Amygdala (tissue), 56 donors: ENCODE measurements around the gene CFAP69.

Experiments used
- DNase-seq, 56 donors: peaks; one replicate each; lab custom pipeline; 2025; lab: John Stamatoyannopoulos, UW

Gene CFAP69, protein sequence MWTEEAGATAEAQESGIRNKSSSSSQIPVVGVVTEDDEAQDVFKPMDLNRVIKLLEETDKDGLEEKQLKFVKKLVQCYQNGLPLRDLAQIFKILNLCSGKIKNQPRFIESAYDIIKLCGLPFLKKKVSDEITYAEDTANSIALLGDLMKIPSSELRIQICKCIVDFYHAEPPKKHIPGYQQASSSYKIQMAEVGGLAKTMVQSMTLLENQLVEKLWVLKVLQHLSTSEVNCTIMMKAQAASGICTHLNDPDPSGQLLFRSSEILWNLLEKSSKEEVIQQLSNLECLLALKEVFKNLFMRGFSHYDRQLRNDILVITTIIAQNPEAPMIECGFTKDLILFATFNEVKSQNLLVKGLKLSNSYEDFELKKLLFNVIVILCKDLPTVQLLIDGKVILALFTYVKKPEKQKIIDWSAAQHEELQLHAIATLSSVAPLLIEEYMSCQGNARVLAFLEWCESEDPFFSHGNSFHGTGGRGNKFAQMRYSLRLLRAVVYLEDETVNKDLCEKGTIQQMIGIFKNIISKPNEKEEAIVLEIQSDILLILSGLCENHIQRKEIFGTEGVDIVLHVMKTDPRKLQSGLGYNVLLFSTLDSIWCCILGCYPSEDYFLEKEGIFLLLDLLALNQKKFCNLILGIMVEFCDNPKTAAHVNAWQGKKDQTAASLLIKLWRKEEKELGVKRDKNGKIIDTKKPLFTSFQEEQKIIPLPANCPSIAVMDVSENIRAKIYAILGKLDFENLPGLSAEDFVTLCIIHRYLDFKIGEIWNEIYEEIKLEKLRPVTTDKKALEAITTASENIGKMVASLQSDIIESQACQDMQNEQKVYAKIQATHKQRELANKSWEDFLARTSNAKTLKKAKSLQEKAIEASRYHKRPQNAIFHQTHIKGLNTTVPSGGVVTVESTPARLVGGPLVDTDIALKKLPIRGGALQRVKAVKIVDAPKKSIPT

DNA sequence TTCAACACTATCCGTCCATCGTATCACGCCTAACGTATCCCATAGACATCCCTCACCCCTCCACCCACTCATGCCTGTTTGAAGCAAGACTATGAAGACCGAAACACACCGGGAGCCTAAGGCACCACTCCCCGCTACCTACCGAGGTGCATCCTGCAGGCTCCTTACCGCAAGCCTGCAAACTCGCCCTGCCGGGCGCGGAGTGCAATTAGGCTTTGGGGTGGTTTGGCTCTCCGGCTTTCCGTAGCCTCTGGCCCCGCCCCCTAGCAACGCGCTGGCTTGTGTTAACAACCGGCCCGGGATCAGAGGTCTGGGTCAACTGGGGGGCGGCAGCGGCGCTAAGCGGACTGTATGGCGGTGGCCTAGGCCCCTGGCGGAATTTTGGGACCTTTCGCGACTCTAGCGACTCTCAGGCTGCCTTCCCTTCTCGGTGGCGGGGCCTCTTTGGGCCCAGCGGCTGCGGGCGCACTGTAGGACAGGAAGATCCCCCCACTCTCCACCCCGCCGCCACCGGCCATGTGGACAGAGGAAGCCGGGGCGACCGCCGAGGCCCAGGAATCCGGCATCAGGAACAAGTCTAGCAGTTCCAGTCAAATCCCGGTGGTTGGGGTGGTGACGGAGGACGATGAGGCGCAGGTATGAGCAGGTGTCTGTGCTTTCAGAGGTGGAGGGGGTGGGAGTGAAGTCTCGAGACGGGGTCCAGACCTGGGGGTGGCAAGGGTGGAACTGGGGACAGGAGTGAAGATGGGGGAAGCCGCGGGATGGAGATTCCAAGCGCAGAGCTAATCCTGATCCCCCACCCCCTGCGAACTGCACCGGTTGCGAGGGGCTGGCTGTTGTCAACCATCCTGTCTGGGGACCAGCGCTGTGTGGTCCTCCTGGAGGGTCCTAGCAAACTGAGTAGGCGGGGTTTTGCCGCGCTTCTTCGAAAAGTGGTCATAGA, at the start of gene CFAP69:
Gene CFAP69 (plus strand): TSS at position 266 of the 943 bp plus-strand sequence. CDS start 251 bp downstream, at position 517.
- DNase-seq, result peak; percentile 39 to 90 (median 78)

DNA sequence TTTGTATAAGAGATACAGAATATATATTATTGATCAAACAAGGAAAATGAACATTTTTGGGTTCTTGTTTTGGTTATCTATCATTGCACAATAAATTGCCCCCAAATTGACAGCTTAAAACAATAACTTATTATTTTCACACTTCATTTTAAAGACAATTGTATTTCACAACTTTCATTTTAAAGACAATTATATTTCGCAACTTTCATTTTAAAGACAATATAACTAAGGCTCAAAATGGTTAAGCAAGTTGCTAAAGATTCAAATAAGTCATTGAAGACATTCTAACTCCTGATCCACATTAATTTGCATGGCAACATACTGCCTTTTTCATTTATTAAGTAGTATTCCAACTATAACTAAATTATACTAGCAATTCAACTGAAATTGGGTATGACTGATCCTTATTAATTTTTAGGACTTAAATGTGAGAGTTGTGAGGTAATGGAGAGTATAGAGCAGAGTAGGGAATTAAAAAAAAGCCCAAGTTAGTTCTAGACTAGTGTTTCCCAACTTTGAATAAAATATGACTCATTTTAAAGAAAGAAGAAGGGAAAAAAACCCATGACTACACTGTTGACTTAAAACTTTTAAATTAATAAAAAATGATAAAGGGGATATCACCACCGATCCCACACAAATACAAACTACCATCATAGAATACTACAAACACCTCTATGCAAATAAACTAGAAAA, 43.3 kb upstream of the CFAP69 start:
- no peak for DNase-seq

DNA sequence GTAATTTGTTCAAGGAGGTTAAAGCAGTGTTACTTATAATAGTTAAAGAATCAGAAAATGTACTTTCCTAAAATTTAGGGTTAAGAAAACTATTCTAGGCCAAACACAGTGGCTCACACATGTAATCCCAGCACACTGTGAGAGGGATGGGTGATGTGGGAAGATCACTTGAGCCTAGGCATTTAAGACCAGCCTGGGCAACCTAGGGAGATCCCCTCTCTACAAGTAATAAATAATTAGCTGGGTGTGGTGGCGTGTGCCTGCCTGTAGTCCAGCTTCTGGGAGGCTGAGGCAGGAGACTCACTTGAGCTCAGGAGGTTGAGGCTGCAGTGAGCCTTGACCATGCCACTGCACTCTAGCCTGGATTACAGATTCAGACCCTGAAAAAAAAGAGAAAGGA, 37.0 kb upstream of the CFAP69 start:
- no peak for DNase-seq

DNA sequence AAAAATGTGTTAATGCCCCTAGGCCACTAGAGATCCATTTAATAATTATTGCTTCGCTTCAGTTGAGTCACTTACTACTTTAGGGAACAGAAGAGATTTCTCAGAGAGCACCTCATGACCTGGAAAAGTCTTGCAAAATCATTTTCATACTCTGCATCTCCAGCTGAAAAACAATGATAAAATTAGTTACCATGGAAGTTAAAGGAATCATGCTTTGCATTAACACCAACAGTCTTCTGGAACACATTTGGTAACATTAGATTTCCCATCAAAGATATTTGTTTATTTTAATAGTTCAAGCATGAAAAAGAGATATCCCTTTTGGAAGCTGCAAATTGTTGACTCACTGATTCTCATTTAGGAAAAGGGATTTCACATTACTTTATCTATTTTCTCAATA, 35.2 kb upstream of the CFAP69 start:
- no peak for DNase-seq

DNA sequence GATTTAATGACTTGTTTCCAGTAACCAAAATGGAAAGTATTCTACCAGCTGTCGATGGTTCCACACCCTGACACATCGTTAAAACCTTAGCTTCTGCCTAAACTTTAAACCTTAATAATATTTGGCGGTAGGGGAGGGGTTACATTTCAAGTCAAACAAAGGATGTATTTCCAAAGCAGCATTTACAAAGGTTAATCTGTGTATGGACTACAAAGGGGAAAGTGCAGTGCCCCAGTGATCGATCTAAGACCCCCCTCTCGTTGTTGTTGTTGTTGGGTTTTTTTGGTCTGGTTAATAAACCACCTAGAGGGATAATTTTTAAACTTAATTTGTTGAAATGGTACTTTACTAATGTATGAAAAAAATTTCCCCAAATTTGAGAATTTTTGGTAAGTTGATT, 34.5 kb upstream of the CFAP69 start:
- DNase-seq, result no peak

DNA sequence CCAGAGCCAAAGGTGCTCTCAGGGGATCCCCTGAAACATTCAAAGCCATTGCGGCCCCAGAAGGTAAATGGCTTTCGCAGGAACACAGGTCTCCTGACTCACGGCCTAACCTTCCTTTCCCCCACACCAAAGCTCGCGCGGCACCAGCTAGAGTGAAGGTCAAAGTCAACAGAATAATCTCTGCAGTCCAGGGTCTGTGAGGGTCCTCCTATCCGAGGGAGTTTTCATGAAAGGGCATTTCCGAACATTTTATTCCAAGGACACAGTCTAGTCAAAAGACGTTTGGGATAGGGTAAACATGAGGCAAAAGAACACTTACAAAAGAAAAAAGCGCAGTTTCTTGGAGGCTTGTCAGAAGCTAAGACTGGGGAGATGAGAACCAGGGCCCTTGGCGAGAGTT, 34.0 kb upstream of the CFAP69 start:
- peak in 4 of 56 donors; percentile 4 to 36 (median 7) for DNase-seq

DNA sequence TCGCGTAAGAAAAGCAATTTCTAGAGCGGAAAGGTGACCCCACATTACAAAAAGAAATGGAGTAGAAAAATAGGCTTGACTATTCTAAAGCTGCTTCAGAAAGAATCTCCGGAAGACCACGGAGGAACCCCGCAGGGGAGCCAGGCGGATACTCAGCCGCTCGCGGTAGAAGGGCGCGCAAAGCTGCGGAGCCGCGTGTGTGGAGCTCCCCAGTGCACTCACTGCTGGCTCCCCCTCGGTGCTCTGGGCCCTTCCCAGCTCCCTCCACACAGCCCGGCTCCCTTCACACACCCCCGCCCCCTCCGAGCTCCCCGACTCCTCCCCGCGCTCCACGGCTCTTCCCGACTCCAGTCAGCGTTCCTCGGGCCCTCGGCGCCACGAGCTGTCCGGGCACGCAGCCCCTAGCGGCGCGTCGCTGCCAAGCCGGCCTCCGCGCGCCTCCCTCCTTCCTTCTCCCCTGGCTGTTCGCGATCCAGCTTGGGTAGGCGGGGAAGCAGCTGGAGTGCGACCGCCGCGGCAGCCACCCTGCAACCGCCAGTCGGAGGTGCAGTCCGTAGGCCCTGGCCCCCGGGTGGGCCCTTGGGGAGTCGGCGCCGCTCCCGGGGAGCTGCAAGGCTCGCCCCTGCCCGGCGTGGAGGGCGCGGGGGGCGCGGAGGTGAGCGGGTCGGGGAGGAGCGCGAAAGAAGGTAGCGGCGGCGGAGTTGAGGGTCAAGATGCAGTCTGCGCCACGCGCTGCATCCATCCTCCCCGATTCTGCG, 33.4 kb upstream of the CFAP69 start, which contains the start of gene STEAP2:
Gene STEAP2 (plus strand): TSS at position 350 of the 758 bp plus-strand sequence. CDS start 13,343 bp downstream, outside the sequence.
- DNase-seq, result peak in 53 of 56 donors; percentile 5 to 84 (median 66)

DNA sequence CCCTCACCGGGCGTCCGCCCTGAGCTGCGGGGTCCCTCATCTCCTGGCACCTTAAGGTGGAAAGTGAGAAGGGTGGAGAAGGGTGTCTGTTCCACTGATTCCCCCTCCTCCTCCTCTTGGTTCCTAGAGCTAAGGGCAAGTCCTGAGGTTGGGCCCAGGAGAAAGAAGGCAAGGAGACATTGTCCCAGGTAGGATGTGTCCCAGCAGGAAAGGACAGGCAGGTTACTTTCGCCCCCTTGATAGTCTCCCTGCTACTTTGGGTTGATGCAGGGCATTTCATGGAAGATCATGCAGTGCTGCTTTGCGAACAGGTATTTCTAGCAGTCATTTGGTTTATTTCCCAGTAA, 32.9 kb upstream of the CFAP69 start:
- peak in 6 of 56 donors; percentile 25 to 63 (median 46) for DNase-seq

DNA sequence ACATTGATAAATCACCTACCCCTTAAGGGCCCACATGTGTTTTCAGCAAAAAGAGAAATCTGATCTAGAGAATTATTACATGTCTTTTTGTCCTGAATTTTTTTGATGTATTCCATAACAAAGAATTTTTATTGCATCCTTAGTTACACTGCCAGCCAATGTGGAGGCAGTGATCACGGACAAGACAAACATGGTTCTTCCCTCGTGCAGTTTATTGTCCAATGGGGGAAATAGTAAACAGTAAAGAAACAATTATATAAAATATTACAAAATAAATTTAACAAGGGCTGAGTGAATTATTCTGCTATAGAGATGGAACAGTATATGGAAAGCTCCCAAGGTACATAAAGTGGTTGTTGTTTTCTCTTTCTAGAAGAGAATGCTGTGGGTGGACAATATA, 31.5 kb upstream of the CFAP69 start:
- DNase-seq, result no peak

DNA sequence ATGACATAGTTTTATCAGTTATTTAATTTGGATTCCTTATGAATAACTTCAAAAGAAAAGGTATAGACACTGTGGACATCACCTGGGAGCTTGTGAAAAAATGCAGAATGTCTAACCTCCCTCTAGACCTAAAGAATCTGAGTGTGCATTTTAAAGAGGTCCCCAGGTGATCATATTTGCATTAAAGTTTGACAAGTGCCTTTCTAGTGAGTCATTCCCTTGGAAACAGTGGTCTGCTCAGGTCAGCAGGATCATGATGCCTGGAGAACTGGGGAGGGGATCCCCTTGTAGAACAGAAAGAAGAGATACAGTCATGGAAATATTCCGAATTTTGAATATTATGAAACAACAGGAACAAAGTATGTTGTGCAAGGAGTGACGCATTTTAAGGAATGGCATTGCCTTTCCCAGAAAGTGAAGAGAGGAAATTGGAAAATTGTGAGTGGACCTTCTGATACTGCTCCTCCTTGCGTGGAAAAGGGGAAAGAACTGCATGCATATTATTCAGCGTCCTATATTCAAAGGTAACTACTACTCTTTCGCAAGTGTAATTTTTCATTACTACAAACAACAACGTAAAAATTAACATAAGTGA, 28.8 kb upstream of the CFAP69 start:
- no peak for DNase-seq

DNA sequence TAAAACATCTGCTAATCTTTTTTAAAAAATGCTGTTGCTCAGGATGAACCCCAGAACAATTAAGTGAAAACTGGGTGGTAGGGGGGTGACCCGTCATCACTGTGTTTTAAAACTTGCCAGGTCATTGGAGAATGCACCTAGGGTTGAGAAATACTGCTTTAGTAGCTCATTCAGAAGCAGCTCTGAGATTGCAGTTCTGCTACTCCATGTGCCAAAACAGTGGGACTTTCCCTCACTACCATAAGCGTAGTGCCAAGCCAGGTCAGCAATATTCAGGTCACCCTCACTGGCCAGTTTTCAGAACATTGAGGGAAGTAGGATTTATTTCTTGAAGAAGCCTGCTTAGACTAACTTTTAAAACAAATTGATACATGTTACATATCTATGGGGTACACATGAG, 28.2 kb upstream of the CFAP69 start:
- no peak for DNase-seq

DNA sequence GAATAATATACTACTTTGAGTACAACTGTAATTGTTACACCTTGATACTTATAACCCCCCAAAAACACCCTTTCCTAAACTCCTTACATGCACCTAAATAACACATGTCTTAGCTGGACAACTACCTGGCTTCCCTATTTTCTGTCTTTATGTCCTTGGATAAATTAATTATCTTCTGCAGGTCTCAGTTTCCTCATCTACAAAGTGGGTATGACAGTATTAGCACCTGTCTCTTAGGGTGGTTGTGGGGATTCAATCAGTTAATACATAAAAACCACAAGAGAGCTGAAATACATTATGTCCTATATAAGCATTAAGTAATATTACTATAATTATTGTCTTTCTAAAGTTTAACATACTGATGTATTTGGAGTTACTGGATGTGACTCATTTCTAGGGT, 22.6 kb upstream of the CFAP69 start:
- no peak for DNase-seq

DNA sequence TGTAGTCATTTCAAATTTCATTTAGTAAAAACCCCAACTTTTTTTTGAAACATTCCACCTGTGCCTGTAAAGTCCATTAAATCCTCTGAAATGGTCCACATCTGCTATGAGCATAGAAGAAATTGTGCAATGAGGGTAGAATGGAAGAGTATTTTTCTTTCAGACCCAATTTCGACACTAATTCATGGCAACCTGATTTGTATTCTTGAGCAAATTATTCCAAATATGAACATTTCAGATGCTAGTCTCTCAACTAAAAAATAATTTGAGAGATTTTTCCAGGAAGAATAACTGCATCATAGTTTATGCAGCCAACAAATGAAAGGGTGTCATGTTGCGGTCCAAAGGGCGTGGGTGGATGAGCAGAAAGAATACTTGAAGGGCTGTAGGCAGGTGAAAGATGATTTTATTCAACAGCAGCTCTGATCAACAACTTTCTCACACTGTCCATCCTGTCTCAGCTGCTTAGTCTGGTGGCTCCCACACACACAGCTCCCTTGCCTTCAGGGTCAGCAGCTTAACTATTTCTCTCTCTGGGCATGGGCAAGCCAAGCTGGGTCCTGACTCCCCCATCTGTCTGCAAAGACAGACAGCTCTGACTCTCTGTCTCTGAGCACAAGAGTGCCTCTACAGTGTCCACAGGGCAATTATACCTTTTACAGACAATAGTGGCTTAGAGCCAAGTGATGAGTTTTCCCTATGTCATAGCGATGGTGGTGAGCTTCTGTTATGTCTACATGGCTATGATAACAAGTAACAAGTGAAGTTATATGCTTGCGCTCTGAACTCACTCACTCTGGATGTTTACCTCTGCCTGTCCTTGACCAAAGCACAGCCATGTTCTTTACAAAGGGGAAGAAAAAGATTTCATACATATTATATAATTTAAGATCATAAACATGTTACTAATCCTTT, 21.9 kb upstream of the CFAP69 start:
- DNase-seq, result no peak

DNA sequence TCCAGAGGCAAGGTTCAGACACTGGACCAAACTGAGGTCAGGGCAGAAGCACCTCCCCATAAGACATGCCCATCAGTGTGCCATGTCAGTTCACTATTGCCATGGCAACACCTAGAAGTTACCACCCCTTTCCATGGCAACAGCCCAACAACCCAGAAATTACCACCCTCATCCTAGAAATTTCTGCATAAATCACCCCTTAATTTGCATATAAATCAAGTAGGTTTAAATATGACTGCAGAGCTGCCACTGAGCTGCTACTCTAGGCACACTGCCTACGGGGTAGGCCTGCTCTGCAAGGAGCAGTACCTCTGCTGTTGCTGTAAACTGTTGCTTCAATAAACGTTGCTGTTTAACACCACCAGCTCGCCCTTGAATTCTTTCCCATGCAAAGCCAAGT, 20.8 kb upstream of the CFAP69 start:
- peak in 1 of 56 donors; percentile 13 for DNase-seq

DNA sequence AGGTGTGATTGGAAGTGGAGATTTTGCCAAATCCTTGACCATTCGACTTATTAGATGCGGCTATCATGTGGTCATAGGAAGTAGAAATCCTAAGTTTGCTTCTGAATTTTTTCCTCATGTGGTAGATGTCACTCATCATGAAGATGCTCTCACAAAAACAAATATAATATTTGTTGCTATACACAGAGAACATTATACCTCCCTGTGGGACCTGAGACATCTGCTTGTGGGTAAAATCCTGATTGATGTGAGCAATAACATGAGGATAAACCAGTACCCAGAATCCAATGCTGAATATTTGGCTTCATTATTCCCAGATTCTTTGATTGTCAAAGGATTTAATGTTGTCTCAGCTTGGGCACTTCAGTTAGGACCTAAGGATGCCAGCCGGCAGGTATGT, 19.8 kb upstream of the CFAP69 start:
- no peak for DNase-seq

DNA sequence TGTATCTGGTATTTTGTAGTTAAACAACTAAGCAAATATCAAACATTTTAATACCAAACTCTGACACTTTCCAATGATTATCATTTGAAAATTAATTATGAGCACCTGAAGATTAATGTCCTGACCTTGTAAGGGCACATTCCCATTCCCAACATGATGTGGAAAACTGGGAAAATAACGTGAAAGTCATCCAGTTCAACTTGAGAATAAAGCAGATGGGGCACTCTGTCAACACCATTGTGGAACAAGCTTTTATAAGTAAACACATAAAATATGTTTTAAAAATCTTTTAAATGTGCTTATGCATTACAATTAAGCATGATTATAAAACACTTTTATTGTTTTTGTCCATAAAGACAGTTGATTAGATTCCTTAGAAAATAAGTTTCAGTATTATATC, 19.4 kb upstream of the CFAP69 start:
- DNase-seq, result no peak

DNA sequence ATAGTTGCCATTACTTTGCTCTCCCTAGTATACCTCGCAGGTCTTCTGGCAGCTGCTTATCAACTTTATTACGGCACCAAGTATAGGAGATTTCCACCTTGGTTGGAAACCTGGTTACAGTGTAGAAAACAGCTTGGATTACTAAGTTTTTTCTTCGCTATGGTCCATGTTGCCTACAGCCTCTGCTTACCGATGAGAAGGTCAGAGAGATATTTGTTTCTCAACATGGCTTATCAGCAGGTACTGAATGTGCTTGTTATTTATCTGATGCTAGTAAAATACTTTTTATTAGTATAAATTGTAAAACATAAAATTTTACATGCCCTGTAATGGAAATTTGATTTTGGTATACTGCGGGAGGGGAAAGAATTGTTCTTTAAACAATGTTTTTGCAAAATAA, 17.7 kb upstream of the CFAP69 start:
- no peak for DNase-seq
